ENCODE measurements around the gene PTPRK. TPM values are rescaled to one million over a fixed set of nuclear protein-coding genes. Genes with fewer than 3 reads are reported as not detected.

PTPRK gene
- total RNA-seq, 1 donor from 2014 or later = 50.3 TPM

DNA sequence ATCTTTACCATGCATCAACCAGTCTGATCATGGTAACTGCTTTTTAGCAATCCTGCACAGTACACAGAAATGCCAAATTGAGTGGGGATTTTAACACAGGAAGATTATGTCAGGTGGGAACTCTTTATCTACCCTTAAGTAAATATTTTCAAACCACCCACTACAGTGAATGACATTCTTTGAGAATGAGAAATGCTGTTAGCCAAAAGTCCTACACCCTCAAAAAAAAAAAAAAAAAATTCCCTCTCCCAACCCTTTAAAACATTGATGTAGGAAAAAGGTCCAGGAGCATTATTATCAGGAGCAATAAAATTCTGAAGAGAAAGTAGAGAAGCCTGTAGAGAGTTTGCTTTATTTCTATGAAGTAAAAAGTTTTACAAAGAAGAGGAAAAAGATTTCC lies 312.3 kb downstream of the PTPRK start:
- Mint-ChIP-seq H3K36me3 (ENCODE audit: unreplicated experiment) (no peaks in the 10 kb centered on the region), H3K4me1 (ENCODE audit: low read depth, unreplicated experiment) (peaks cover 17% of the 10 kb centered on the region), H3K9me3 (ENCODE audit: unreplicated experiment) (peaks cover 2% of the 10 kb centered on the region), H3K27me3 (ENCODE audit: unreplicated experiment) (no peaks in the 10 kb centered on the region), H3K4me3 (ENCODE audit: unreplicated experiment) (no peak overlapping the region), H3K27ac (ENCODE audit: unreplicated experiment) (no peak overlapping the region)
- DNase-seq = no peak
- TF ChIP-seq, protein P1, sequence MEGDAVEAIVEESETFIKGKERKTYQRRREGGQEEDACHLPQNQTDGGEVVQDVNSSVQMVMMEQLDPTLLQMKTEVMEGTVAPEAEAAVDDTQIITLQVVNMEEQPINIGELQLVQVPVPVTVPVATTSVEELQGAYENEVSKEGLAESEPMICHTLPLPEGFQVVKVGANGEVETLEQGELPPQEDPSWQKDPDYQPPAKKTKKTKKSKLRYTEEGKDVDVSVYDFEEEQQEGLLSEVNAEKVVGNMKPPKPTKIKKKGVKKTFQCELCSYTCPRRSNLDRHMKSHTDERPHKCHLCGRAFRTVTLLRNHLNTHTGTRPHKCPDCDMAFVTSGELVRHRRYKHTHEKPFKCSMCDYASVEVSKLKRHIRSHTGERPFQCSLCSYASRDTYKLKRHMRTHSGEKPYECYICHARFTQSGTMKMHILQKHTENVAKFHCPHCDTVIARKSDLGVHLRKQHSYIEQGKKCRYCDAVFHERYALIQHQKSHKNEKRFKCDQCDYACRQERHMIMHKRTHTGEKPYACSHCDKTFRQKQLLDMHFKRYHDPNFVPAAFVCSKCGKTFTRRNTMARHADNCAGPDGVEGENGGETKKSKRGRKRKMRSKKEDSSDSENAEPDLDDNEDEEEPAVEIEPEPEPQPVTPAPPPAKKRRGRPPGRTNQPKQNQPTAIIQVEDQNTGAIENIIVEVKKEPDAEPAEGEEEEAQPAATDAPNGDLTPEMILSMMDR (IDR thresholded peaks at IDR 0.05; ENCODE audit: partially characterized antibody, unreplicated experiment) = no peak

DNA sequence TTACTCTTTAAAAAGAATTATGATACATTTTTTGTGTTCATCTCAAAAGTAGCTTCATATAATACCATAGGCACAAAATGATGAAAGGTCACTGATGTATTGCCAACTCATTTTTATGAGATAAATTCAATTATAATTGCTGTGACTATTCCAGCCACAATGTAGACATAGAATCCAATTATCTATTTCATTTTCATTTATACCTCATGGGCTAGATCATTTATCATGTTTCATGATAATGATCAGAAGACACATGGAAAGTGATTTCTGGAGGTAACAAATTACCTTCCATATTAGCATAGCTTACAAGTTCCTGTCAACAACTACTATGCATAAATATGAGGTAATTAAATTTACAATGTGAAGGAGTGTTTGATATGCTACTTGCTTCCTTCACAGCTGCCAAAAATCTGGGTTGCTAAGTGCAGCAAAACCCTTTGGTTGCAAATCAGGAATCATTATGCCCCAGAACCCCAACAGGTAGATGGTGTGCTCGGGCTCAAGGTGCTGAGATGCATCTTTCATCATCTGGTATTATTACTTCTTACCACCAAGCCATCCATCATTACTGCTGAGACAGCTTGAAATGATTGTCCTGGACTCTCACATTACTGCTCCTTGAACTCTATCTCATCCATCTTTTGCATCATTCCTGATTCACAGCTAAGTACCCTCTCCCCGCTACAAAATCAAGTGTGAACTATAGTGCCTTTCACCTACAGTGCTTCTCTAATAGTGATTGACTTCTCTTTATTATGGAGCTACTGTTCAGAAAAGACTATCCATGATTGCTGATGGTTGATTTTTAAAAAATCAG lies 313.6 kb downstream of the PTPRK start:
- H3K27ac Mint-ChIP-seq (ENCODE audit: unreplicated experiment) = no peak overlapping the region
- H3K36me3 Mint-ChIP-seq (ENCODE audit: unreplicated experiment) = no peaks in the 10 kb centered on the region
- TF ChIP-seq, protein P1 (IDR thresholded peaks at IDR 0.05; ENCODE audit: partially characterized antibody, unreplicated experiment) = no peak
- no peak for DNase-seq
- peaks cover 2% of the 10 kb centered on the region for H3K27me3 Mint-ChIP-seq (ENCODE audit: unreplicated experiment)
- H3K4me1 Mint-ChIP-seq (ENCODE audit: low read depth, unreplicated experiment) = peaks cover 25% of the 10 kb centered on the region
- no peak overlapping the region for H3K4me3 Mint-ChIP-seq (ENCODE audit: unreplicated experiment)
- peaks cover 2% of the 10 kb centered on the region for H3K9me3 Mint-ChIP-seq (ENCODE audit: unreplicated experiment)

DNA sequence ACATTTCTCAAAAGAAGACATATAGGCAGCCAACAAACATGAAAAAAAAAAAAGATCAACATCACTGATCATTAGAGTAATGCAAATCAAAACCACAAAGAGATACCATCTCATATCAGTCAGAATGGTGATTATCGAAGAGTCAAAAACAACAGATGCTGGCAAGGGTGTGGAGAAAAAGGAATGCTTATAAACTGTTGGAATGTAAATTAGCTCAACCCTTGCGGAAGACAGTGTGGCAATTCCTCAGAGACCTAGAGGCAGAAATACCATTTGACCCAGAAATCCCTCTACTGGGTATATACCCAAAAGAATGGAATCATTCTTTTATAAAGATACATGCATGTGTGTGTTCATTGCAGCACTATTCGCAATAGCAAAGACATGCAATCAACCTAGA lies 315.8 kb downstream of the PTPRK start:
- Mint-ChIP-seq H3K9me3 (ENCODE audit: unreplicated experiment) (peaks cover 3% of the 10 kb centered on the region), H3K27ac (ENCODE audit: unreplicated experiment) (no peak overlapping the region), H3K4me1 (ENCODE audit: low read depth, unreplicated experiment) (peaks cover 22% of the 10 kb centered on the region), H3K27me3 (ENCODE audit: unreplicated experiment) (peaks cover 2% of the 10 kb centered on the region), H3K4me3 (ENCODE audit: unreplicated experiment) (no peak overlapping the region), H3K36me3 (ENCODE audit: unreplicated experiment) (no peaks in the 10 kb centered on the region)
- DNase-seq = no peak
- TF ChIP-seq, protein P1 (IDR thresholded peaks at IDR 0.05; ENCODE audit: partially characterized antibody, unreplicated experiment) = no peak

DNA sequence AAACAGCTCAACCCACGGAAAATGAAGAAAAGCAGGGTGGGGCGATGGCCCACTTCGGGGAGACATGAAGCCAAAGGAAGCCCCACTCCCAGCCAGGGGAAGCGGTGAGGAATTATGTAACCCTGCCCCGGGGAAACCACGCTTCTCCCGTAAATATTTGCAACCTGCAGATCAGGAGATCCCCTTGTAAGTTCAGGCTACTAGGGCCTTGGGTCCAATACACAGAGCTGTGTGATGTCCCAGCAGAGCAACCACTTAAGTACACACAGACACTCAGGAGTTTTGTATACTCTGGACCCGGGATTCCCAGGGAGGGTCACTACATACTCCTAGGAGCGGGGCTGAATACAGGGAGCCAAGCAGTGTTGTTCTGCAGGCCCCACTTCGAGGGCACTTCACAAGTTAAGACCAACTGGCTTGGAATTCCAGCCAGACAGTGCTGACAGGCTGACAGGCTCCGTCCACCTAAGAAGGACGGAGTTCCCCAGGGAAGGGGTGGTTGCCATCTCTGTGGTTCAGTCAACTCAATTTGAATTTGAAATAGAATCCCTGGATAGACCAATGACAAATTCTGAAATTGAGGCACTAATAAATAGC lies 318.1 kb downstream of the PTPRK start:
- peak; percentile 19 for DNase-seq
- H3K36me3 Mint-ChIP-seq (ENCODE audit: unreplicated experiment) = no peaks in the 10 kb centered on the region
- no peak overlapping the region for H3K4me3 Mint-ChIP-seq (ENCODE audit: unreplicated experiment)
- H3K4me1 Mint-ChIP-seq (ENCODE audit: low read depth, unreplicated experiment) = peaks cover 20% of the 10 kb centered on the region
- H3K27ac Mint-ChIP-seq (ENCODE audit: unreplicated experiment) = no peak overlapping the region
- peaks cover 2% of the 10 kb centered on the region for H3K27me3 Mint-ChIP-seq (ENCODE audit: unreplicated experiment)
- peaks cover 3% of the 10 kb centered on the region for H3K9me3 Mint-ChIP-seq (ENCODE audit: unreplicated experiment)
- TF ChIP-seq, protein P1 (IDR thresholded peaks at IDR 0.05; ENCODE audit: partially characterized antibody, unreplicated experiment) = no peak

DNA sequence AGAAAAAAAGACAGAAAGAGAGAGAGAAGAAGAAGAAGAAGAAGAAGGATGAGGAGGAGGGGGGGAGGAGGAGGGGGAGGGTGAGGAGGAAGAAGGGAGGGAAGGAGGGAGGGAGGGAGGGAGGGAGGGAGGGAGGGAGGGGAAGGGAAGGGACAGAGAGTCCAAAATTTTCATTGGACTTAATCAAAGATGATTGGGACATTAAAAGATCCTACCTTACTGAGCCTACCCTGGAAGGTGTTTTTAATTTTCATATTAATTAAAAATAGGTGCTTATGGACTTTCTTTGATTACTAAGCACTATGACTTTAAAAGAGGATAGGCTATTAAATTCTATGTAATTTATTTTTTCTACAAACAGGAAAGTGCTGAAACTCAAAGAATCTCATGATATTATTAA lies 319.6 kb downstream of the PTPRK start:
- DNase-seq = no peak
- H3K4me3 Mint-ChIP-seq (ENCODE audit: unreplicated experiment) = no peak overlapping the region
- H3K9me3 Mint-ChIP-seq (ENCODE audit: unreplicated experiment) = peaks cover 3% of the 10 kb centered on the region
- H3K27ac Mint-ChIP-seq (ENCODE audit: unreplicated experiment) = no peak overlapping the region
- no peaks in the 10 kb centered on the region for H3K36me3 Mint-ChIP-seq (ENCODE audit: unreplicated experiment)
- peaks cover 2% of the 10 kb centered on the region for H3K27me3 Mint-ChIP-seq (ENCODE audit: unreplicated experiment)
- peaks cover 20% of the 10 kb centered on the region for H3K4me1 Mint-ChIP-seq (ENCODE audit: low read depth, unreplicated experiment)
- TF ChIP-seq, protein P1 (IDR thresholded peaks at IDR 0.05; ENCODE audit: partially characterized antibody, unreplicated experiment) = no peak

Measured in glutamatergic neuron (in vitro differentiated cells).